Vagina (tissue), 2 donors: ENCODE data around the gene LAMC3.

ENCODE experiments used
- POLR2A ChIP-seq, 2 donors: fragments of 450-650 bp; IDR thresholded peaks; one replicate each; pipeline ENCODE4 v1.6.1; 2017; ENCODE audit warnings: antibody characterized with exemption in 2 of 2, mild to moderate bottlenecking in 2 of 2, moderate library complexity in 2 of 2
- TF ChIP-seq, protein P1 (sequence below), 3 experiments: fragments of 450-650 bp in 2 of 3; fragments of 200-600 bp in 1 of 3; sonication (generic) in 1 of 3; IDR thresholded peaks; one replicate each; pipeline ENCODE4 v1.5.1; 2017 to 2019; ENCODE audit warnings: antibody characterized with exemption in 3 of 3, mild to moderate bottlenecking in 2 of 3, moderate library complexity in 2 of 3

GRCh38 chr9:131048820-131049219 lies 39.8 kb downstream of the LAMC3 start:
- no peak for TF ChIP-seq POLR2A (IDR thresholded peaks at IDR 0.05)
- TF ChIP-seq, protein P1, sequence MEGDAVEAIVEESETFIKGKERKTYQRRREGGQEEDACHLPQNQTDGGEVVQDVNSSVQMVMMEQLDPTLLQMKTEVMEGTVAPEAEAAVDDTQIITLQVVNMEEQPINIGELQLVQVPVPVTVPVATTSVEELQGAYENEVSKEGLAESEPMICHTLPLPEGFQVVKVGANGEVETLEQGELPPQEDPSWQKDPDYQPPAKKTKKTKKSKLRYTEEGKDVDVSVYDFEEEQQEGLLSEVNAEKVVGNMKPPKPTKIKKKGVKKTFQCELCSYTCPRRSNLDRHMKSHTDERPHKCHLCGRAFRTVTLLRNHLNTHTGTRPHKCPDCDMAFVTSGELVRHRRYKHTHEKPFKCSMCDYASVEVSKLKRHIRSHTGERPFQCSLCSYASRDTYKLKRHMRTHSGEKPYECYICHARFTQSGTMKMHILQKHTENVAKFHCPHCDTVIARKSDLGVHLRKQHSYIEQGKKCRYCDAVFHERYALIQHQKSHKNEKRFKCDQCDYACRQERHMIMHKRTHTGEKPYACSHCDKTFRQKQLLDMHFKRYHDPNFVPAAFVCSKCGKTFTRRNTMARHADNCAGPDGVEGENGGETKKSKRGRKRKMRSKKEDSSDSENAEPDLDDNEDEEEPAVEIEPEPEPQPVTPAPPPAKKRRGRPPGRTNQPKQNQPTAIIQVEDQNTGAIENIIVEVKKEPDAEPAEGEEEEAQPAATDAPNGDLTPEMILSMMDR (IDR thresholded peaks at IDR 0.05) = no peak
